Measurements from ENCODE around the gene NBPF3.

NBPF3 gene

GRCh38 chr1:21520899-21521716 lies 81.2 kb downstream of the NBPF3 start:
- no peak for DNase-seq

- no peak for DNase-seq
Observed at GRCh38 chr1:21521717-21522060, 81.8 kb downstream of the NBPF3 start.

GRCh38 chr1:21522525-21523038 lies 82.6 kb downstream of the NBPF3 start:
- no peak for DNase-seq

GRCh38 chr1:21523297-21523813 lies 83.4 kb downstream of the NBPF3 start:
- DNase-seq: no peak

GRCh38 chr1:21524220-21524619 lies 84.3 kb downstream of the NBPF3 start:
- no peak for DNase-seq

GRCh38 chr1:21524686-21525339 lies 84.9 kb downstream of the NBPF3 start:
- DNase-seq: no peak

GRCh38 chr1:21525340-21525717 lies 85.4 kb downstream of the NBPF3 start:
- DNase-seq: no peak

GRCh38 chr1:21526441-21526840 lies 86.5 kb downstream of the NBPF3 start:
- DNase-seq: no peak

- DNase-seq: no peak
Observed at GRCh38 chr1:21530368-21531016, 90.6 kb downstream of the NBPF3 start.

- DNase-seq: peak; percentile 97
Observed at GRCh38 chr1:21531241-21531640, 91.3 kb downstream of the NBPF3 start.

- no peak for DNase-seq
Observed at GRCh38 chr1:21532496-21532895, 92.6 kb downstream of the NBPF3 start.

- no peak for DNase-seq
Observed at GRCh38 chr1:21532992-21533534, 93.1 kb downstream of the NBPF3 start.

GRCh38 chr1:21534146-21534545 lies 94.2 kb downstream of the NBPF3 start:
- DNase-seq: peak; percentile 57
